Caco-2 (cell line): ENCODE results near the gene TMEM131. TPM values are rescaled to one million over a fixed set of nuclear protein-coding genes. Genes with fewer than 3 reads are reported as not detected.

ENCODE experiments used
- BruUV-seq: library from RNA; stranded (reverse); fragments of 400-500 nt; replicated peaks from 2 replicates; lab custom pipeline; 2021; lab: Mats Ljungman, UMichigan
- CTCF ChIA-PET: fragments of 300-600 bp; sonication (Branson Sonifier 250); formaldehyde crosslinking; loops from one replicate; lab custom pipeline; 2022; ENCODE audit warnings: antibody characterized with exemption; lab: Charles Lee
- POLR2A ChIA-PET: fragments of 300-600 bp; sonication (Branson Sonifier 250); formaldehyde crosslinking; loops from one replicate; lab custom pipeline; 2022; ENCODE audit warnings: antibody characterized with exemption; lab: Charles Lee
- DNase-seq, 2 experiments: peaks; one replicate each; pipeline versions ENCODE4 v3.0.0 to v3.0.0-alpha.2; 2020 to 2022
- H3K27me3 ChIP-seq: replicated peaks from 2 replicates; pipeline ENCODE4 v1.6.0; 2011; ENCODE audit warnings: low read length; ENCODE audit not compliant: control insufficient read depth, insufficient read depth
- H3K36me3 ChIP-seq: 2 replicates; pipeline ENCODE4 v1.5.1; 2011; ENCODE audit warnings: low read length; ENCODE audit not compliant: control insufficient read depth, insufficient read depth
- H3K4me1 ChIP-seq: fragments of 250-450 bp; sonication (Bioruptor Pico); 2 replicates; pipeline ENCODE4 v1.5.1; 2020; ENCODE audit warnings: mild to moderate bottlenecking
- H3K4me3 ChIP-seq: 2 replicates; pipeline ENCODE4 v1.5.1; 2011; ENCODE audit warnings: low read depth, mild to moderate bottlenecking, control low read depth, low read length
- H3K9me3 ChIP-seq: fragments of 250-450 bp; sonication (Bioruptor Pico); 2 replicates; pipeline ENCODE4 v1.5.1; 2020; ENCODE audit warnings: mild to moderate bottlenecking, moderate library complexity
- H3K27ac Mint-ChIP-seq: one replicate; pipeline ENCODE4 v1.8.0; 2022; ENCODE audit warnings: mixed read lengths; ENCODE audit not compliant: unreplicated experiment
- H3K27me3 Mint-ChIP-seq: one replicate; pipeline ENCODE4 v1.8.0; 2022; ENCODE audit warnings: mixed read lengths; ENCODE audit not compliant: insufficient read depth, unreplicated experiment
- H3K36me3 Mint-ChIP-seq: one replicate; pipeline ENCODE4 v1.8.0; 2022; ENCODE audit warnings: mild to moderate bottlenecking, mixed read lengths; ENCODE audit not compliant: insufficient read depth, unreplicated experiment
- H3K4me1 Mint-ChIP-seq: one replicate; pipeline ENCODE4 v1.8.0; 2022; ENCODE audit warnings: low read depth, mixed read lengths; ENCODE audit not compliant: unreplicated experiment
- H3K4me3 Mint-ChIP-seq: one replicate; pipeline ENCODE4 v1.8.0; 2022; ENCODE audit warnings: mild to moderate bottlenecking, moderate library complexity, mixed read lengths; ENCODE audit not compliant: unreplicated experiment
- H3K9me3 Mint-ChIP-seq: one replicate; pipeline ENCODE4 v1.8.0; 2022; ENCODE audit warnings: mixed read lengths; ENCODE audit not compliant: unreplicated experiment
- CTCF ChIP-seq, 2 experiments: fragments of 200-600 bp in 1 of 2; IDR thresholded peaks; 1 replicate in 1 of 2; 2 replicates in 1 of 2; pipeline versions ENCODE4 v1.5.1 to v1.8.0; 2011 to 2022; ENCODE audit warnings: antibody characterized with exemption in 1 of 2, control low read depth in 1 of 2, inconsistent platforms in 1 of 2, low read depth in 1 of 2, low read length in 1 of 2, mild to moderate bottlenecking in 1 of 2, moderate library complexity in 1 of 2; ENCODE audit not compliant: insufficient read depth in 1 of 2, severe bottlenecking in 1 of 2, unreplicated experiment in 1 of 2
- intact Hi-C: fragments of 100-400 bp; cut with micrococcal nuclease; formaldehyde crosslinking; loops from one replicate; pipeline ENCODE4 v1.10.0; 2022; ENCODE audit not compliant: unreplicated experiment
- total RNA-seq: library from RNA; stranded (reverse); gene quantifications from 2 replicates; pipeline ENCODE4 v1.2.3, GENCODE V29; 2022

Gene TMEM131
- total RNA-seq, 1 experiment from 2014 or later = 36.3 TPM

- DNase-seq = no peak
- Mint-ChIP-seq H3K27me3 (peaks cover 6% of the 10 kb centered on the region), H3K4me3 (no peak overlapping the region), H3K27ac (no peak overlapping the region), H3K9me3 (no peaks in the 10 kb centered on the region), H3K4me1 (no peaks in the 10 kb centered on the region), H3K36me3 (no peaks in the 10 kb centered on the region)
- no peak for TF ChIP-seq CTCF (IDR thresholded peaks at IDR 0.05; ENCODE audit: insufficient read depth in 1 of 2, low read depth in 1 of 2, low read length in 1 of 2, severe bottlenecking in 1 of 2, unreplicated experiment in 1 of 2)
- H3K4me1 ChIP-seq = no peaks in the 10 kb centered on the region
- no peaks in the 10 kb centered on the region for H3K27me3 ChIP-seq
- no TSS peak for BruUV-seq
- POLR2A ChIA-PET = no interaction called here
- intact Hi-C loops = no loop called here
- no peaks in the 10 kb centered on the region for H3K9me3 ChIP-seq
- H3K36me3 ChIP-seq = no peaks in the 10 kb centered on the region
- CTCF ChIA-PET = no interaction called here
- H3K4me3 ChIP-seq = no peak overlapping the region
Observed at GRCh38 chr2:98020992-98021713, 25.4 kb upstream of the TMEM131 start.

GRCh38 chr2:98020516-98020915, 24.8 kb upstream of the TMEM131 start:
- no peak overlapping the region for H3K4me3 ChIP-seq
- intact Hi-C loops = no loop called here
- H3K27ac Mint-ChIP-seq = no peak overlapping the region
- H3K9me3 Mint-ChIP-seq = no peaks in the 10 kb centered on the region
- no peak overlapping the region for H3K4me3 Mint-ChIP-seq
- BruUV-seq = no TSS peak
- CTCF ChIA-PET = no interaction called here
- H3K27me3 Mint-ChIP-seq = peaks cover 5% of the 10 kb centered on the region
- no peaks in the 10 kb centered on the region for H3K27me3 ChIP-seq
- H3K4me1 ChIP-seq = no peaks in the 10 kb centered on the region
- DNase-seq = no peak
- H3K36me3 ChIP-seq = no peaks in the 10 kb centered on the region
- H3K36me3 Mint-ChIP-seq = no peaks in the 10 kb centered on the region
- POLR2A ChIA-PET = no interaction called here
- no peaks in the 10 kb centered on the region for H3K4me1 Mint-ChIP-seq
- TF ChIP-seq CTCF (IDR thresholded peaks at IDR 0.05; ENCODE audit: insufficient read depth in 1 of 2, low read depth in 1 of 2, low read length in 1 of 2, severe bottlenecking in 1 of 2, unreplicated experiment in 1 of 2) = no peak
- no peaks in the 10 kb centered on the region for H3K9me3 ChIP-seq

GRCh38 chr2:98016908-98017670, 21.3 kb upstream of the TMEM131 start:
- Mint-ChIP-seq H3K36me3 (no peaks in the 10 kb centered on the region), H3K4me3 (no peak overlapping the region), H3K9me3 (no peaks in the 10 kb centered on the region), H3K27me3 (no peaks in the 10 kb centered on the region), H3K27ac (no peak overlapping the region), H3K4me1 (no peaks in the 10 kb centered on the region)
- TF ChIP-seq CTCF (IDR thresholded peaks at IDR 0.05; ENCODE audit: insufficient read depth in 1 of 2, low read depth in 1 of 2, low read length in 1 of 2, severe bottlenecking in 1 of 2, unreplicated experiment in 1 of 2) = no peak
- Histone ChIP-seq H3K27me3 (no peaks in the 10 kb centered on the region), H3K36me3 (no peaks in the 10 kb centered on the region), H3K4me3 (no peak overlapping the region), H3K9me3 (no peaks in the 10 kb centered on the region), H3K4me1 (no peaks in the 10 kb centered on the region)
- BruUV-seq = no TSS peak
- no peak for DNase-seq
- ChIA-PET POLR2A (no interaction called here), CTCF (no interaction called here)
- intact Hi-C loops = loop anchor here (10.0 kb wide), 1 partner anchor 138 kb away; no protein-coding TSS in a partner anchor
